Natural killer cell (primary cell): ENCODE measurements around the gene ARL4D. TPM values are rescaled to one million over a fixed set of nuclear protein-coding genes. Genes with fewer than 3 reads are reported as not detected.

ENCODE experiments used
- ATAC-seq, 3 donors: fragments of 150-1000 bp in 2 of 3; fragments of 200-7000 bp in 1 of 3; cut with Tn5 transposase; 1 replicate in 1 of 3; 2 replicates in 2 of 3; pipeline ENCODE4 v1.10.0; 2021; ENCODE audit warnings: mild to moderate bottlenecking in 2 of 3, moderate library complexity in 2 of 3
- DNase-seq, 2 donors: peaks; one replicate each; pipeline versions ENCODE4 v3.0.0 to v3.0.0-alpha.2; 2013 to 2021; ENCODE audit warnings: mixed read lengths in 1 of 2
- H3K27ac ChIP-seq: one replicate; pipeline ENCODE4 v1.5.1; 2013; ENCODE audit warnings: mild to moderate bottlenecking, low read length
- H3K27me3 ChIP-seq: one replicate; pipeline ENCODE4 v1.6.1; 2013; ENCODE audit warnings: low read length; ENCODE audit not compliant: control insufficient read depth, insufficient read depth
- H3K36me3 ChIP-seq: one replicate; pipeline ENCODE4 v1.6.1; 2013; ENCODE audit warnings: low read length; ENCODE audit not compliant: control insufficient read depth, insufficient read depth
- H3K4me1 ChIP-seq: one replicate; pipeline ENCODE4 v1.6.1; 2013; ENCODE audit warnings: low read length; ENCODE audit not compliant: control insufficient read depth, insufficient read depth
- H3K4me3 ChIP-seq: one replicate; pipeline ENCODE4 v1.5.1; 2013; ENCODE audit warnings: low read length
- H3K9me3 ChIP-seq: one replicate; pipeline ENCODE4 v1.6.1; 2013; ENCODE audit warnings: low read length; ENCODE audit not compliant: control insufficient read depth, insufficient read depth
- H3K27ac Mint-ChIP-seq, 2 donors: one replicate each; pipeline ENCODE4 v1.8.0; 2022; ENCODE audit warnings: mild to moderate bottlenecking in 2 of 2, mixed read lengths in 2 of 2, moderate library complexity in 1 of 2
- H3K27me3 Mint-ChIP-seq, 2 donors: one replicate each; pipeline ENCODE4 v1.8.0; 2022; ENCODE audit warnings: low read depth in 2 of 2, mixed read lengths in 2 of 2
- H3K36me3 Mint-ChIP-seq: one replicate; pipeline ENCODE4 v1.8.0; 2022; ENCODE audit warnings: mixed read lengths
- H3K4me1 Mint-ChIP-seq, 2 donors: one replicate each; pipeline ENCODE4 v1.8.0; 2022; ENCODE audit warnings: mixed read lengths in 2 of 2
- H3K4me3 Mint-ChIP-seq: one replicate; pipeline ENCODE4 v1.8.0; 2022; ENCODE audit warnings: mild to moderate bottlenecking, moderate library complexity, mixed read lengths
- H3K9me3 Mint-ChIP-seq, 2 donors: one replicate each; pipeline ENCODE4 v1.8.0; 2022; ENCODE audit warnings: mixed read lengths in 2 of 2
- WGBS: methylation state at CpG from one replicate; pipeline ENCODE4 v1.1.7; 2013; ENCODE audit warnings: missing lambda C conversion rate; ENCODE audit not compliant: insufficient coverage; 5-methylcytosine and 5-hydroxymethylcytosine counted together
- intact Hi-C: fragments of 100-400 bp; cut with micrococcal nuclease; formaldehyde crosslinking; loops from one replicate; pipeline ENCODE4 v1.14.2; 2022
- total RNA-seq, 4 donors: library from RNA; stranded (reverse); fragments of 120-200 nt in 1 of 4; gene quantifications; one replicate each; pipeline versions ENCODE4 v1.2.3 to v1.2.4, GENCODE V29; 2013 to 2022
- TF ChIP-seq, protein P1 (sequence below): fragments of 200-600 bp; IDR thresholded peaks from one replicate; pipeline ENCODE4 v1.8.0; 2022; ENCODE audit warnings: antibody characterized with exemption

Gene ARL4D
- total RNA-seq, 3 donors from 2014 or later (not counting 1 experiment from before 2014, with no cell fraction given), result 4.1 to 6.9 (median 5.3) TPM

GRCh38 chr17:43423777-43424455, 25.1 kb downstream of the ARL4D start:
- Mint-ChIP-seq H3K36me3 (no peaks in the 10 kb centered on the region), H3K27ac (no peak overlapping the region), H3K4me1 (no peaks in the 10 kb centered on the region), H3K4me3 (no peak overlapping the region), H3K9me3 (no peaks in the 10 kb centered on the region), H3K27me3 (peaks cover 0 to under 1% of the 10 kb centered on the region in 2 donors)
- Histone ChIP-seq H3K9me3 (no peaks in the 10 kb centered on the region), H3K27ac (no peak overlapping the region), H3K27me3 (no peaks in the 10 kb centered on the region), H3K4me1 (no peaks in the 10 kb centered on the region), H3K4me3 (no peak overlapping the region), H3K36me3 (no peaks in the 10 kb centered on the region)
- ATAC-seq, result no peak
- TF ChIP-seq, protein P1, sequence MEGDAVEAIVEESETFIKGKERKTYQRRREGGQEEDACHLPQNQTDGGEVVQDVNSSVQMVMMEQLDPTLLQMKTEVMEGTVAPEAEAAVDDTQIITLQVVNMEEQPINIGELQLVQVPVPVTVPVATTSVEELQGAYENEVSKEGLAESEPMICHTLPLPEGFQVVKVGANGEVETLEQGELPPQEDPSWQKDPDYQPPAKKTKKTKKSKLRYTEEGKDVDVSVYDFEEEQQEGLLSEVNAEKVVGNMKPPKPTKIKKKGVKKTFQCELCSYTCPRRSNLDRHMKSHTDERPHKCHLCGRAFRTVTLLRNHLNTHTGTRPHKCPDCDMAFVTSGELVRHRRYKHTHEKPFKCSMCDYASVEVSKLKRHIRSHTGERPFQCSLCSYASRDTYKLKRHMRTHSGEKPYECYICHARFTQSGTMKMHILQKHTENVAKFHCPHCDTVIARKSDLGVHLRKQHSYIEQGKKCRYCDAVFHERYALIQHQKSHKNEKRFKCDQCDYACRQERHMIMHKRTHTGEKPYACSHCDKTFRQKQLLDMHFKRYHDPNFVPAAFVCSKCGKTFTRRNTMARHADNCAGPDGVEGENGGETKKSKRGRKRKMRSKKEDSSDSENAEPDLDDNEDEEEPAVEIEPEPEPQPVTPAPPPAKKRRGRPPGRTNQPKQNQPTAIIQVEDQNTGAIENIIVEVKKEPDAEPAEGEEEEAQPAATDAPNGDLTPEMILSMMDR, result no peak
- intact Hi-C loops, result no loop called here
- 76% methylated on average over 6 of the region's 6 CpGs for WGBS
- DNase-seq, result no peak

GRCh38 chr17:43427362-43428043, 28.7 kb downstream of the ARL4D start:
- Mint-ChIP-seq H3K27ac (no peak overlapping the region), H3K9me3 (no peaks in the 10 kb centered on the region), H3K36me3 (no peaks in the 10 kb centered on the region), H3K27me3 (peaks cover 5 to 9% of the 10 kb centered on the region in 2 donors), H3K4me1 (no peaks in the 10 kb centered on the region), H3K4me3 (no peak overlapping the region)
- DNase-seq (no peak), ATAC-seq (no peak)
- Histone ChIP-seq H3K36me3 (no peaks in the 10 kb centered on the region), H3K4me1 (no peaks in the 10 kb centered on the region), H3K27me3 (no peaks in the 10 kb centered on the region), H3K27ac (no peak overlapping the region), H3K9me3 (no peaks in the 10 kb centered on the region), H3K4me3 (no peak overlapping the region)
- 81% methylated on average over 7 of the region's 9 CpGs for whole genome bisulfite sequencing
- intact Hi-C loops, result loop anchor here (1.0 kb wide), 1 partner anchor 33 kb away; no protein-coding TSS in a partner anchor
- TF ChIP-seq, protein P1, result no peak

- Mint-ChIP-seq H3K36me3 (no peaks in the 10 kb centered on the region), H3K27me3 (peaks cover 5 to 9% of the 10 kb centered on the region in 2 donors), H3K27ac (no peak overlapping the region), H3K4me3 (no peak overlapping the region), H3K9me3 (no peaks in the 10 kb centered on the region), H3K4me1 (no peaks in the 10 kb centered on the region)
- intact Hi-C loops, result loop anchor here (1.0 kb wide), 1 partner anchor 34 kb away; no protein-coding TSS in a partner anchor
- no peaks in the 10 kb centered on the region for H3K27me3 ChIP-seq
- TF ChIP-seq, protein P1, result no peak
- 47% methylated on average over 4 of the region's 5 CpGs for whole genome bisulfite sequencing
- H3K4me3 ChIP-seq, result no peak overlapping the region
- no peaks in the 10 kb centered on the region for H3K36me3 ChIP-seq
- no peak overlapping the region for H3K27ac ChIP-seq
- DNase-seq (no peak), ATAC-seq (no peak)
- no peaks in the 10 kb centered on the region for H3K9me3 ChIP-seq
- H3K4me1 ChIP-seq, result no peaks in the 10 kb centered on the region
These were observed 29.7 kb downstream of the ARL4D start for GRCh38 chr17:43428524-43428923.
